HT1080 (cell line): ENCODE measurements around the gene ZNF70. TPM values are rescaled to one million over a fixed set of nuclear protein-coding genes. Genes with fewer than 3 reads are reported as not detected.
"Not testable (repeated sequence)": the region's sequence is repeated elsewhere in the genome, so short reads cannot be mapped to it uniquely, and the experiment has no call there.

Experiments
- DNase-seq: peaks from one replicate; pipeline ENCODE4 v3.0.0-alpha.2; 2015; ENCODE audit warnings: low read depth
- total RNA-seq: library from RNA; depleted of rRNA; stranded (reverse); fragments of >200 nt; shearing (Covaris generic); gene quantifications from 2 replicates; pipeline ENCODE4 v1.2.3, GENCODE V29; 2014

ZNF70 gene
- total RNA-seq, 1 experiment from 2014 or later = 4.4 TPM

DNA sequence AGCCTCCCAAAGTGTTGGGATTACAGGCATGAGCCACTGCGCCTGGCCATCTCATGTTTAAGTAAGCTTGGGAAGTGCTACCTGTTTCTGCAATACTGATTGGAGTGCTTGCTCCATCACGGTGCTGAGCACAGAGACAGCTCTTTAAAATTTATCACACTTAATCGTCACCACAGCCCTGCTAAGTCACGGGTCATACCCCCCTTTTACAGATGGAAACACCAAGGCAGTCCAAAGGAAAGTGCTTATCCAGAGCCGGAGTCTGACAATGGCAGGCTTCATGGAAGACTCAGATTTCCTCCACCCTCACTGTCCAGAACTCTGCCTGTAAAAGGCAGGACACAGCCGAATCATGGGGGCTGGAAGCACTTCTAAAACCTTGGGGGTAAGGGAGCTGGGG lies 9.1 kb upstream of the ZNF70 start:
- no peak for DNase-seq

DNA sequence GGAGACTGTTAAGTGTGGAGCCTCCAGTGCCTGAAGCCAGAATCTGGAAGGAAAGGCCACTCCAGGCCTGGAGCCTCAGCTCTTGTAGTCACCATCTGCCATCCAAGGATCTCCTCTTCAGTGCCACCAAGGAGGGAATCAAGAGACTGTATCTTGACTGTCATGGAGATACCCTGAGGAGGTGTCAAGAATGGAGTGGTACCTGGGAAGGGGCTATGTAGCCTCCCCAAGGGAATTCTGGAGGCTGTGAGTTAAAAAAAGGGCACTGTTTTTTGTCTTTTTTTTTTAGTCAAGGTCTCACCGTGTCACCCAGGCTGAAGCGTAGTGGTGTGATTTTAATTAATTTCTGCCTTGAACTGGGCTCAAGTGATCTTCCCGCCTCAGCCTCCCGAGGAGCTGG lies 8.7 kb upstream of the ZNF70 start:
- no peak for DNase-seq

DNA sequence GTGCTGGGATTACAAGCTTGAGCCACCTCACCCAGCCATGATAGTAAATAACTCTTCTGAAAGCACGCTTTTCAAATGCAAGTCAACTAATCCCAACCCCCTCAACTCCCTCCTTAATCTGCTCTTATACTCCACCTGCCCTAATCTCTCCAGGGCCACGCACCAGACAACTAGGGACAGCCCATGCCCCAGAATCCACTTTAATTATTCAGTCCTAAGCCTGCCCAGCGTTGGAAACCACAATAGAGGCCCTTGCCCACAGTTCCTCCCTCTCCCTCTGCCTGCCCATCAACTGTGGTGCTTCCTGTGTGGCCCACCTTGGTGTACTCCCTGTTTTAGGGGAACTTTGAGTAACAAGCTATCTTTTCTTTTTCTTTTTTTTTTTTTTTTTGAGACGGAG lies 6.0 kb upstream of the ZNF70 start:
- no peak for DNase-seq

DNA sequence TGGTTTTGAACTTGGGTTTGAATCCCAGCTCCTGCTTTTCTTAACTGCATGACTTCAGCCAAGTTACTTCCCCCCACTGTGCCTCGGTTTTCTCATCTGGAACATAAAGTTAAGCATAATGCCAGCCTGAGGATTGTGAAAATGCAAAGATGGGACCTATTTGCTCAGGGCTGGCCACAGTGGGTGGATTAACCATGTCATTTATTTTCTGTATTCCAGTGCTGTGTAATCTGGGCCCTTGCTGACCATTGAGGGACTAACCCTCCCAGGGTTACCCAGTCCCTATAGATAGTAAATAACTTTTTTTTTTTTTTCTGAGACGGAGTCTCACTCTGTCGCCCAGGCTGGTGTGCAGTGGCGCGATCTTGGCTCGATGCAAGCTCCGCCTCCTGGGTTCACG lies 4.8 kb upstream of the ZNF70 start:
- no peak for DNase-seq

DNA sequence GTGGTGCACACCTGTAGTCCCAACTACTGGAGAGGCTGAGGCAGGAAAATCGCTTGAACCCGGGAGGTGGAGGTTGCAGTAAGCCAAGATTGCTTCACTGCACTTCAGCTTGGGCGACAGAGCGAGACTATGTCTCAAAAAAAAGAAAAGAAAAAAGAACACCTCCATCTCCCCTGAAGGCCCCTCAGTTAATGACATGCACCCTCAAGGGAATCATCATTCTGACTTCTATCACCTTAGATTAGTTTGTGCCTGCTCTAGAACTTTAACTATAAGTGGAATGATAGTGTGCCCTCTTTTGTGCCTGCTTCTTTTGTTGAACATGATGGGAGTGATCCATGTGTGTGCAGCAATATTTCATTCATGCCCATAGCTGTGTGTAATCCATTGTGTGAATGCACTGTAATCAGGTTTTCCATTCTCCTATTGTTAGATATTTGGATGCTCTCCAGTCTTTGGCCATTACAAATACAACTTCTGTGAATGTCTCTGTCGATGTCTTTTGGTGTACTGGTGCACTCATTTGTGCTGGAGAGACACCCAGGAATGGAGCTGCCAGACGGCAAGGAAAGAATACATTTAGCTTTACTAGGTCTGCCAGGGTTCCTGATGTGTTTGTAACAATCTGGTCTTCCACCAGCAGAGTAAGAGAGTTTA lies 4.2 kb upstream of the ZNF70 start:
- no peak for DNase-seq

DNA sequence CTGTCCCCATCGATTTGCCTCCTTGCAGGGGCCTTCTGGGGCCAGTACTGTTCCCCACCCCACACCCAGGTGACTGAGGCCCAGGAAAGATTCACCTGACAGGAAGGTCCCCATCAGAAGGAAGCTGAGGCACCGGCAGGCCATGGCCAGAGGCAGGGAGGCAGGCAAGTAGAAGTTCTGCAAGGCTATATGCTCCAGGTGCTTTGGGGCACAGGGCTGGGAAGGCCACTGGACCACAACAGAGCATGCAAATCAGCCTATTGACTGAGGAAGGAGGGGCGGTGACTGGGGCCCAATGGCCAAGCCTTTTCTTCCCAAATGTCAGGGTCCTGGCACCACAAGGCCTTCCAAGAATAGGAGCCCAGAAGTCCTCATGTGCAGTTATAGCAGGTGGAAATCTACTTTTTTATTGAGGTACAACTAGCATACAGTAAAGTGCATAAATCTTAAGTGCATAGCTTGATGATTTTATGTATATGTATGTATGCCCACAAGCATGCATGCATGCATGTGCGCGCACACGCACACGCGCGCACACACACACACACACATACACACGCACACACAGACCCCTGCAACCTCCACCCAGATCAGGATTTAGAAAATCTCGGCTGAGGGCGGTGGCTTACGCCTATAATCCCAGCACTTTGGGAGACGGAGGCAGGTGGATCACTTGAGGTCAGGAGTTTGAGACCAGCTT lies 3.5 kb upstream of the ZNF70 start, which contains the start of gene VPREB3:
TSS of gene VPREB3 (minus strand) at position 206 of the 700 bp plus-strand sequence. CDS start at position 144, 62 bp downstream.
- DNase-seq = no peak

DNA sequence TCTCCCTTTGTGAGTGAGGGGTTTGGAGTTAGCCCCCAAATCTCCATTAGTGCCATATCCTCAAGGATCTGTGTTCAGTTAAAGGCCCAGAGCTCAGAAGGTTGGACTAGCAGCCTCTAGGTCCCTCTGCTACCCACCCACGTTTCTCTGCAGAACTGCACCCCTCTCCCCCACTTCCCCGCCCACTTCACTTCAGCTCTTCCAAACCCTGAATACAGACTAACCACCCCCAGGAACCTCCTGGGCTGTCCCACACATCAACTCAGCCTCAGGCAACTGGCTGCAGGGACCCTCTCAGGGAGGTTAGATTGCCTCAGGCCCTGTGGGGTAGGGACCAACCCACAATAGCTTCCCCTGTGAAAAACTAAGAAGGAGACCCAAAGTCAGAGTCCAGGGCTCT lies 2.5 kb upstream of the ZNF70 start:
- DNase-seq = no peak

DNA sequence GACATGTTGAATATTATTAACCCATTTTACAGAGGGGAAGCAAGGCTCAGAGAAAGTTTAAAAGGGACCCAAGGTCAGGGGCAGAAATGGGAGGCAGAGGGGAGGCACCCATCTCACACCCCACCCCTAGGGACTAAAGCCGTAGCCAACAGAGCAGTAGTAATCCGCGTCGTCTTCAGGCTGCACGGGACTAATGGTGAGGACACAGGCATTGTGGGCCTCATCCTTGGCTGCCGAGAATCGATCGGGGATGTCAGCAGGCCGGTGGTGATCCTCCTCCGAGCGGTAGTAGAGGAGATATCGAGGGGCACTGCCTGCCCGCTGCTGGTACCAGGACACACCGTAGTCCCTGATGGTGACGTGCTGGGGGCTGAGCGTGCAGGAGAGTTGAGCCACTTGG lies 1.8 kb upstream of the ZNF70 start:
- DNase-seq = no peak

DNA sequence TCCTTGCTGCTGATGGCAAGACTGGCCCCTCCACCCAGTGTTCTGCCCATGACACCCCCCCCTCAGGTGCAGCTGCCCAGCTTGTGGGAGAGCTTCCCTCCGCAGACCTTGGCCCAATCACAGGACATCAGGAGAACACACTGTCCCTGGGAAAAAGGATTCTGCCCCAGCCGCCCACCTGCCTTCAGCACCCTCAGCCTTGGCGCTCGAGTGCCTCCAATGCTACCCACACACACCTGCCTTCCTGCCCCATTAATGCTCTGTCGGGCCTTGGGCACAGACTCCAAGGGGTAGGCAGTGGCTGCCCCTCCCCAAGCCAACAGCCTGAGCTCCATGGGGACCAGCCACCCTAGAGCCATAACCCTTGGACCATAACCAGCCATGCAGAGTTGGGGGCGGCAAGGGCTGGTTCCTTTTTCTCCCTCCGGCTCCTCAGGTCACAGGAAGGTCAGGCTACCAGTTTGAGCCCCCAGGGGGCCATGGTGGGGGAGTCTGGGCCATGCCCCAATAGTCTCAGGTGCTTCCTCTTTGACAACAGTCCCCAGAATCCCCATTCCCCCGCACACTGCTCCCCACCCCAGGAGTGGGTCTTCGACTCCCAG lies 1.3 kb upstream of the ZNF70 start:
- DNase-seq = no peak

DNA sequence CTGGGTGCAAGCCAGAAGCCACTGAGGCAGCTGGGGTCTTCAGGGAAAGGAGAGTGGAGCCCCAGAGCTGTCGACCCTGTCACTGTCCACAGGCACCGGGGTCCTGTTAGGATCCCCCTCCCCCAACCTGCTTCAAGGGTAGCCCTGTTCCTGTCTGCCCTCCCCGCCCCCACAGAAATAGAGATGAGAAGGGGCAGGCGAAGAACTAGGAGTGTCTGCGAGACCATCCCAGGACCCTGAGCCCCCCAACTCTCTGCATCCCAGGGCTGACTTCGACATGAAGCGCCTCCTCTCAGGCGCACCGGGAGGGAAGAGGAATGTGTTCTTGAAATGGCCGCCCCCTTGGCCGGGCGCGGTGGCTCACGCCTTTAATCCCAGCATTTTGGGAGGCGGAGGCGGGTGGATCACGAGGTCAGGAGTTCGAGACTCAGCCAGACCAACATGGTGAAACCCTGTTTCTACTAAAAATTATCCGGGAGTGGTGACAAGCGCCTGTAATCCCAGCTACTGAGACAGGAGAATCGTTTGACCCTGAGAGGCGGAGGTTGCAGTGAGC lies 607 bp upstream of the ZNF70 start:
- DNase-seq = no peak

DNA sequence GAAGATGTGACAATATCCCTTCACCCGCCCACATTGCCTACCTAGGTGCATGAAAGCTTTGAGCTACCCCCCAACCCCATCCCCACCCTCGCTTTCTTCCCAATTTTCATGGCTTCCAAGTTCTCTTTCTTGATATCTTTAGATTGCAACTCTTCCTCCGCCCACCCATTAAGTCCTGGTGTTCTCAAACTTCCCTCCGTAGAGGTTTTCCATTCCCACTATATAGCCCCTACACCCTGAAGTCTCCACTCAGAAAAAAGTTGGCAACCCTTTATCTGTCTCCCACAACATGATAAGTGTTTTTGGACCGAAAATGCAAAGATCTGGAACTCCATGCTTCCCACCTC lies 572 bp downstream of the ZNF70 start:
- no peak for DNase-seq

DNA sequence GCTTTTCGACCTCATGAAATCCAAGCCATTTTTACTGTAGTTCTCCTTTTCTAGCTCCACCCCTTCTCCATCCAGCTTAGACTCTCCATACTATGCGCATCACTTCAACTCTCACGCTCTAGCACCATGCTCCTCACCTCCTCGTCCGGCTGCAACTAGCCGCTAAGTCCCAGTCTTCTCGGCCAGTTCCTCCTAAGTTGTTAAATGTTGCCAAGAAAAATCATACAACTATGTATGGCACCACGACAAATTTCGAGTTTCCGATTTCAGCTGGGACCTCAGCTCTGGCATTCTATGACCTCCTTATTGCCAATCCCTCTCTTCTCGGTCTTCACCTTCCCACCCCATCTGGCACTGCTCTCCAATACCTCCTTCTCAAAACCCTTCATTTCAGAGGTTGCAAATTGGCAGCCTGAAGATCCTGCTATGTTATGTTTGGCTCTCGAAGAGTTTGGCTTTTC lies 1.0 kb downstream of the ZNF70 start:
- DNase-seq = no peak

DNA sequence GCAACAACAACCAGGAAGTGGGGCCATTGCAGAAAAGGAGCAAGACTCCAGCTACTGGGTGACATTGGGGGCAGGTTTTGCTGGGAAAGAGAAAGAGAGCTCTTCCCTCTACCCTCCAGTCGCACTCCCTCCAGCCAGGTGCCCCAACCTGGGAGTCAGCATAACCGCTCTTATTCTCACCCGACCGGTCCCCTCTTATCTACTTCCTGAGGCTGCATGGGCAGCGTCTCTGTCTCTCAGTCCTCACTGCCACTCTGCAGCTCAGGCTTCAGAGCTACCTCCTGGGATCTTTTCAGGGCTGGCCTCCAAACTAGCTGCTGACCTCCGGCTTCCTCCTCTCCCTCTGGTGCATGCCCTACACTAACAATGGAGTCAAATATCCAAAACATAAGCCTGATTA lies 5.1 kb downstream of the ZNF70 start:
- no peak for DNase-seq

DNA sequence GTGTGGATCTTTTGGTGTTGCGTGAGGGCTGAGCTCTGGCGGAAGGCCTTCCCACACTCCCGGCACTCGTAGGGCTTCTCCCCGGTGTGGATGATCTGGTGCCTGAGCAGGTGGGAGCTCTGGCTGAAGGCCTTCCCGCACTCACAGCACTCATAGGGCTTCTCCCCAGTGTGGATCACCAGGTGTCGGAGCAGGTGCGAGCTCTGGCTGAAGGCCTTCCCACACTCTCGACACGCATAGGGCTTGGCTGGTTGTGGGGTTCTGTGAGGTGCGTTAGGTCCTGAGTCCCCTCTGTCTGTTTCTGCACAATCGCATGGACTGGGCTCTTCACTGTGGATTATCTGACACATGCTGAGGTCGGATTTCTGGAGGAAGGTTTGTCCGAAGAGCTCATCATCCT lies 6.4 kb downstream of the ZNF70 start:
- no peak for DNase-seq

DNA sequence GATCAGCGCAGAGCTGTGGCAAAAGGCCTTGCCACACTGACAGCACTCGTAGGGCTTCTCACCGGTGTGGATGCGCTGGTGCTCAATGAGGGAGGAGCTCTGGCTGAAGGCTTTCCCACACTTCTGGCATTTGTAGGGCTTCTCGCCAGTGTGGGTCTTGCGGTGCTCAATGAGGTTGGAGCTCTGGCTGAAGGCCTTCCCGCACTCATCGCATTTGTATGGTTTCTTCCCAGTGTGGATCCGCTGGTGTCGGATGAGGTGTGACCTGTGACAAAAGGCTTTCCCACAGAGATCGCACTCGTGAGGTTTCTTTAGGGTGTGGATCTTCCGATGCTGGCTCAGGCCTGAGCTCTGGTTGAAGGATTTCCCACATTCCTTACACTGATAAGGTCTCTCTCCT lies 6.9 kb downstream of the ZNF70 start:
- no peak for DNase-seq

DNA sequence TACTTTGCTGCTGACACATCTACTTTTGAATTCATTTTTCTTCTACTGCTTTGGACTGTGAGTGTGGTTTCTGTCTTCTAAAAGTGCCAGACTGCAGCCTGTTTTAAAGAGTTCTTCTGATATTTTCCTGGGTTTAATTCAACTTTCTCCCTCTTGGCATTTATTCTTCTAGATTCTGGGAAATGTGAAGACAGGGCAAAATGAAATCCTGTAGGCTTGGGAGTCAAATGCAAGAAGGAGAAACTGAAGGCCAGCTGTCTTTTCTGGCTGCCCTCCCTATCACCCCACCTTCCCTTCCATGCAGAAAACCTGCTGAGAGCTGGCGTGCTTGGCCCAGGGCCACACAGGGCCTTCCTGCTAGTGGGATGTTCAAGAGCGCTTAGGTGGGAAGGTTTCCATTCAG lies 7.6 kb downstream of the ZNF70 start:
- no peak for DNase-seq

DNA sequence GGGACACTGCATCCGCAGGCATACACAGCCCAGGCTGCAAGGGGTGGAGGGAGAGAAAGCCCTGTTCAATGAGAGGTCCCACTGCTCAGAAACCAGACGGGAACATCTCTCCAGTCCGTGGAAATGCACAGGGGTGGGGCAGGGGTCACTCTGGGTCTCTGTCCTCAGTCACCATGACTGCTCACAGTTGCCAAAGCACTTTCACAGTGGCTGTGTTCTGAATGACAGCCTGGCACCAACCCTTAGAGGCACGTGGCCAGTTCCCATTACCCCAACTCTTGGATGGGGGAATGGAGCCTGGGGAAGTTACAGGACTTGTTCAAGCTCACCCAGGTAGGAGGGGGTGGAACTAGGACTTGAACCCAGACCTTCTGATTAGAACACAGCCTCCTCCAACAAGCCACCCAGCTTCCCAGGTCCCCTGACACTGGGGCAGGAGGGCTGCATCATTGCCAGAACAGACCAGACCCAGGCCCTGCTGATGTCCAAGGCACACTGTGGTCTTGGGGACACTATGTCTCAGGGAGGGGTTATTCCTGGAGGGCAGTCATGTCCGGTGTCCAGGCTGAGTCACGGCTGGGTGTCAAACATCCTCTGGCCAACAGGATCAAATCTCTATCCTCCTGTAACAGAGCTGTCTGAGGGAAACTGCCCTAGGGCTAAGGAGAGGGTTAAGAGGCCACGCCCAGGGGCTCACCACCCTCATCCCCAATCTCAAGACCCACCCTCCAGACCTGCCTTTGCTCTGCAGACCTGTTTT lies 8.2 kb downstream of the ZNF70 start:
- no peak for DNase-seq

DNA sequence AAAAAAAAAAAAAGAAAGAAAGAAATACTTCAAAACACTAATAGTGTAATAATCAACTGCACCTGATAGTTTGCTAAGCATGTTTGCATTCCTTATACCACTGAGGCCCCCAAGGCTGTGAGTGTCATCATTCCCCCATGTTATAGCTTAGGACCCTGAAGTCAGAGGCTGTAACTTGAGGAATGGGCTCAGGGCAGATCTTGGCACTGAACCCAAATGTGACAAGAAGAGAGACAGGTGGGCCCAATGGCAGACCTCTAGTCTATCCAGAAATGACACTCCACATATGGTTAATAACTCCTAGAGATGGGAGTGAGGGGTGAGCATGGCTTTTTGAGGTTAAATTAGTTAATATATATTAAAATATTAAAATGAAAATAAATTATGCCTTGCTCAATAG lies 13.2 kb downstream of the ZNF70 start:
- DNase-seq = no peak

DNA sequence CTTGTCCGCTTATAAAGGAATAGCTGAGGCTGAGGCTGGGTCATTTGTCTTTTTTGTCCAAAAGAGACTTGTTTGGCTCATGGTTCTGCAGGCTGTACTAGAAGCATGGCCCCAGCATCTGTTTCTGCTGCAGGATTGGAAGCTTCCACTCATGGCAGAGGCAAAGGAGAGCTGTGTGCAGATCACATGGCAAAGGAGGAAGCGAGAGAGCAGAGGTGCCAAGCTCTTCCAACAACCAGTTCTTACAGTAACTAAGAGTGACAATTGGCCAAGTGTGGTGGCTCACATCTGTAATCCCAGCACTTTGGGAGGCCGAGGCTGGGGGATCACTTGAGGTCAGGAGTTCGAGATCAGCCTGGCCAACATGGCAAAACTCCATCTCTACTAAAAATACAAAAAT lies 22.8 kb downstream of the ZNF70 start:
- not testable (repeated sequence) for DNase-seq

DNA sequence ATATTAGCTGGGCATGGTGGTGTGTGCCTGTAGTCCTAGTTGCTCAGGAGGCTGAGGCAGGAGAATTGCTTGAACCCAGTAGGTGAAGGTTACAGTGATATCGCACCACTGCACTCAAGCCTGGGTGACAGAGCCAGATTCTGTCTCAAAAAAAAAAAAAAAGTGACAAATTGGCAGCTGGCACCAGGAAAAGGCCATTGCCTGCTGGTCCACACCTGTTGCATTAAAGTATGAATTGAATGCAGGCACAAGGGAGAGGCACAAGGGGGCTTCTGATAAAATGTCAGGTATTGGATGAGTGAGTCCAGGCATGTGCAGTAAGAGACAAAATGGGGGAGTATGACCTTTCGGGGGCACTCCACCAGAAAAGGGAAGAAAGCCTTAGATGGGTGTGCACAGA lies 28.2 kb downstream of the ZNF70 start:
- DNase-seq = no peak

DNA sequence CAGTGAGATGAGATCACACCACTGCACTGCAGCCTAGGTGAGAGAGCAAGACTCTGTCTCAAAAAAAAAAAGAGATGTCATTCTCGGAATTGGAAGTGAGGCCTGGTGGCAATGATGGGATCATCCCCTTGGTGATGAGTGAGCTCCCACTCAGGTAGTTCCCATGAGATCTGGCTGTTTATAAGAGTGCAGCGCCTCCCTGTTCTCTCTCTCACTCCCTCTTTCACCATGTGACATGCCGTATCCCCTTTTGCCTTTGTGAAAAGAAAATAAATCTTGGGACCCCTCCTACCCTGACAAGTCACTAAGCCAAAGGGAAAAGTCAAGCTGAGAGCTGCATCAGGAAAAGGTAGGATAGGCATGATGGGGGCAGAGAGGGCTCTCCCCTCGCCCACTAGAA lies 28.8 kb downstream of the ZNF70 start:
- DNase-seq = no peak

DNA sequence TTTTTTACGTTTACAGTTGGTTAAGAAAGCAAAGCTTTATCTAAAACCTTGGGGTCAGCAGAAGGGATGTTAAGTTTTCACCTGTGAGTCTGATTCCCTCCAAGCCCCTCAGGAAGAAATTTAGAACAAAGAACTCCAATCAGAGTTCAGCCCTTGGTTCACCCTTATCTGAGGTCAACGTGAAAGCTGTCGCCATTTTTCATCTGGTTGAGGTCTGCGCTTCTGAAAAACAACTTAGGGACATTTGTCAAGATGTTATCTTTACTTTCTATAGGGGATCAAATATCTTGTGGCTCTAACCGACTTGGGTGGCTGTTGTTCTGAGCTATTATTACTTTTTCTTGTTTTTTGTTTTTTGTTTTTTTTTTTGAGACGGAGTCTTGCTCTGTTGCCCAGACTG lies 30.1 kb downstream of the ZNF70 start:
- no peak for DNase-seq
